OCI-M2 (cell line): ENCODE results near the gene PNLDC1.
"Not testable (repeated sequence)": the region's sequence is repeated elsewhere in the genome, so short reads cannot be mapped to it uniquely, and the experiment has no call there.

Experiments
- DNase-seq: peaks from one replicate; lab custom pipeline; 2025; ENCODE audit not compliant: unreplicated experiment; lab: John Stamatoyannopoulos, UW

Gene PNLDC1

GRCh38 chr6:159844737-159845645, 44.9 kb downstream of the PNLDC1 start:
- DNase-seq = no peak

- not testable (repeated sequence) for DNase-seq
Measured at GRCh38 chr6:159848552-159848951, 48.5 kb downstream of the PNLDC1 start.

GRCh38 chr6:159849851-159850250, 49.8 kb downstream of the PNLDC1 start:
- not testable (repeated sequence) for DNase-seq

- no peak for DNase-seq
Measured at GRCh38 chr6:159852877-159853276, 52.8 kb downstream of the PNLDC1 start.

- no peak for DNase-seq
Measured at GRCh38 chr6:159853754-159854153, 53.7 kb downstream of the PNLDC1 start.

- DNase-seq = no peak
Measured at GRCh38 chr6:159854959-159855358, 54.9 kb downstream of the PNLDC1 start.

- DNase-seq = no peak
Measured at GRCh38 chr6:159858259-159858658, 58.2 kb downstream of the PNLDC1 start.

GRCh38 chr6:159860482-159860881, 60.4 kb downstream of the PNLDC1 start:
- no peak for DNase-seq

GRCh38 chr6:159862103-159862502, 62.0 kb downstream of the PNLDC1 start:
- DNase-seq = no peak

GRCh38 chr6:159863341-159863740, 63.3 kb downstream of the PNLDC1 start:
- not testable (repeated sequence) for DNase-seq

- DNase-seq = no peak
Measured at GRCh38 chr6:159865226-159865920, 65.3 kb downstream of the PNLDC1 start.

- no peak for DNase-seq
Measured at GRCh38 chr6:159866286-159867247, 66.5 kb downstream of the PNLDC1 start.
